GM12864 (cell line): ENCODE results near the gene CDCP2.

Experiments used
- DNase-seq: peaks from one replicate; pipeline ENCODE4 v3.0.0-alpha.2; 2011; ENCODE audit warnings: low read depth
- H3K4me3 ChIP-seq: 2 replicates; pipeline ENCODE4 v1.5.1; 2011; ENCODE audit warnings: mild to moderate bottlenecking, low read depth, low read length, control low read depth
- CTCF ChIP-seq: IDR thresholded peaks from 2 replicates; pipeline ENCODE4 v1.5.1; 2011; ENCODE audit warnings: low read depth, mild to moderate bottlenecking, moderate library complexity, low read length, control low read depth, inconsistent platforms; ENCODE audit errors: missing control alignments

The CDCP2 gene

DNA sequence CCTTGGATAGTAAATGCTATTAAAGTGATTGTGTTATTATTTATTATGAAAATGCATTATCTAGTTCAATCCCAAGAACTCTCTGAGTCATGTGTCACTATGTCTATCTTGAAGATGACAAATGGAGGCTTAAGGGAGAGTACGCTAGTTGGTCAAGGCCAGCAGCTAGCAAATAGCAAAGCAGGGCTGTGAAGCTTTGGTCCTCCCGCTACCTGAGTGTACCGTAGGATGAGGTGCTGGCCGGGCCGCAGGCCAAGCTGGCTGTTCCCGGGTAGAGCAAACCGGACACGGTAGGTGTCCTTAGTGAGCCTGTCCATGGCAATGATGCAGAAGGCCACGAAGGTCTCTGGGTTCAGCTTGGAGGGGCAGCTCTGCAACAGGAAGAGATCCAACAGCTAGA is 37.7 kb upstream of the CDCP2 start:
- TF ChIP-seq CTCF: no peak
- H3K4me3 ChIP-seq: no peak overlapping the region
- no peak for DNase-seq

DNA sequence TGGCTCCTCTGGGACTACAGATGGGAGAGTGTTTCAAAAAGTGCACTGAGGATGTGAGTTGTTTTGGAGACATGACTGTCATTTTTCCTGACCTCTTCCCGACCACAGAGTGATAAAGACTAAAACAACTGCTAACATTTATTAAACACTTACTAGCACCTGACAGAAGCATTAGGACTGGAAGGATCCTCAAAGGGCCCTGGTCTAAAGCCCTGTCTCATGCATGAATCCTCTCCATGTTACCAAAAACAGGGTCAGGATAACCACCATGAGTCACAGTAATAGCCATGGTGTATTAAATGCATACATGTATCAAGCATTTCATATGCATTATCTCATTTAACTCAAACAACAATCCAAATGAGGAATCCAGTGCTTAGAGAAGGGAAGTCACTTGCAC is 35.5 kb upstream of the CDCP2 start:
- no peak for TF ChIP-seq CTCF
- no peak overlapping the region for H3K4me3 ChIP-seq
- no peak for DNase-seq

DNA sequence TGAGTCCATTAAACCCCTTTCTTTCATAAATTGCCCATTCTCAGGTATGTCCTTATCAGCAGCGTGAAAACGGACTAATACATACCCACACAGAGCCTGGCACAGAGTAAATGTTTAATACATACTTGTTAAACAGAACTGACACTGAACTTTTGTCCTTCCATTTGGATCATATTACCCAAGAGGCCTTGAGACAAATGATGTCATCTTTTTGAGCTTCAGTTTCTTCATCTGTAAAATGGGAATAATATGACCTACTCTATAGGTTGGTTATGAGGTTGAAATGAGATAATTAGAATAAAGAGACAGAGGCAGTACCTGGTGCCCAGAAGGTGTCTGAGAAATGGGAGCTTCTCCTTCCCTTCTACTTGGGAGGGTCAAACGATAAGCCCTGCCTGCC is 33.3 kb upstream of the CDCP2 start:
- no peak for TF ChIP-seq CTCF
- no peak for DNase-seq
- no peak overlapping the region for H3K4me3 ChIP-seq

GRCh38 chr1:54180701-54181360 is 28.0 kb upstream of the CDCP2 start:
- TF ChIP-seq CTCF: no peak
- no peak for DNase-seq

DNA sequence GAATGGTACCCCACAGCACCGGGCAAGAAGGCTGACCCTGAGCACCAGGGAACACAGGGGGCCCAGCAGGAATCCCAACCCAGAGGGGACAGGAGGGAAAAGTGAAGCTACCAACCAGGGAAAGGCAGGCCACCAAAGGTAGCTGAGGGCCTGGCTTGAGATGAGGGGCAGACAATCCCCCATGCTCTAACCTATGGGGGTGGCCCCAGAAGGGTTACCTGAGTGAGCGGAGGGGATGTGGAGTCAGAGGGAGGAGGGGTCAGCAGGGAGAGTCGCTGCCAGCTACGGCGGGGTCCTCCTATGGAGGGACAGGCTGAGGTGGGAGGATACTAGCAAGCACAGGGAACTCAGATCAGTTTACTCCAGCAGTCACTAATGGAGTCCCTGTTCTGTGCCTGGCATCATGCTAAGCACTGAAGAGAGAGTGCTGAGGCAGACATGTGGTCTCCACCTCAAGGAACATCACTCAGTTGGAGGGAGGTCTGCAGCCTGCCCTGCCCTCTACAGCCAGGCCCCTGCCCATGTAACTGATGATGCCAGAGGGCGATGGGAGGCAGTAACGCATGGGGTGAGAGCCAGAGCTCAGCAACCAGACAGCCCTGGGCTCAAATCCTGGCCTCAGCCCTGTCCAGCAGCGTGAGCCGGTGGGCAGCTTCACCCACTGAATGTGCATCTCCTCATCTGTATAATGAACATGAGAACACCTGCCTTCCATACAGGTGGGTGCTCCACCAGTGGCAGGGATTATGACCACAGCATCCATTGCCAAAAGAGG is 25.7 kb upstream of the CDCP2 start:
- no peak overlapping the region for H3K4me3 ChIP-seq
- DNase-seq: no peak
- no peak for TF ChIP-seq CTCF

More at GRCh38 chr1:54180701-54181360, 28.0 kb upstream of the CDCP2 start:
- no peak overlapping the region for H3K4me3 ChIP-seq

- no peak for DNase-seq
- no peak overlapping the region for H3K4me3 ChIP-seq
- no peak for TF ChIP-seq CTCF
Observed at GRCh38 chr1:54177726-54178125, 24.9 kb upstream of the CDCP2 start.
